GM12891 (cell line): ENCODE data around the gene FSHR.

ENCODE experiments used
- PAX5 ChIP-seq: IDR thresholded peaks from 2 replicates; pipeline ENCODE4 v1.6.1; 2011; ENCODE audit warnings: low read length, moderate library complexity, mild to moderate bottlenecking; ENCODE audit not compliant: insufficient read depth, severe bottlenecking
- POLR2A ChIP-seq: IDR thresholded peaks from 2 replicates; pipeline ENCODE4 v1.6.1; 2011; ENCODE audit warnings: low read depth, low read length, control low read depth

DNA sequence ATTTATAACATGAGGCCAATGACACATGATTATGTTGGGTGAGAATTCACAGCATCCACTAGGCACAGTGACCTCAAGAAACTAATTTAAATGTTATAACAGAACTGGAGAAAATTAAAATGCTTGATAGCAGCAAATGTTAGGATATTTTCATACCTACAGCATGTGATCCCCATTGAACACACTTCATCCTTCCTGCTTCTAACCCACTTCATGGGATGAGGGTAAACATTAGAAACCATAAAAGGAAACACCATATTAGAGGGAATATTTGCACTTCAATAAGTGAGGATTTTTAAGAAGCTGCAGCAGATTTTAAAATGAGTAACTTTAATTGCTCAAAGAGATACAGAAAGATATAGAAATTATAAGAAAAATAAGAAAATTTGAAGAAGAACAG, 117.1 kb downstream of the FSHR start:
- TF ChIP-seq POLR2A (no peak), PAX5 (no peak)
